NCI-H1092 (cell line): Measurements from ENCODE around the gene OSBPL6.
"Not testable (repeated sequence)": the region's sequence is repeated elsewhere in the genome, so short reads cannot be mapped to it uniquely, and the experiment has no call there.

Source experiments
- DNase-seq: peaks from one replicate; lab custom pipeline; 2025; lab: John Stamatoyannopoulos, UW

OSBPL6 gene

GRCh38 chr2:178403671-178404306, 209.5 kb downstream of the OSBPL6 start:
- DNase-seq, result no peak

- no peak for DNase-seq
Observed at GRCh38 chr2:178404368-178404767, 210.1 kb downstream of the OSBPL6 start.

GRCh38 chr2:178409261-178409660, 214.9 kb downstream of the OSBPL6 start:
- DNase-seq, result no peak

GRCh38 chr2:178412047-178412446, 217.7 kb downstream of the OSBPL6 start:
- no peak for DNase-seq

- DNase-seq, result not testable (repeated sequence)
Observed at GRCh38 chr2:178412453-178412852, 218.1 kb downstream of the OSBPL6 start.

- DNase-seq, result peak; percentile 46
Observed at GRCh38 chr2:178413472-178414265, 219.4 kb downstream of the OSBPL6 start.

GRCh38 chr2:178414266-178415247, 220.2 kb downstream of the OSBPL6 start:
- peak; percentile 85 for DNase-seq

- DNase-seq, result no peak
Observed at GRCh38 chr2:178415979-178416378, 221.7 kb downstream of the OSBPL6 start.

GRCh38 chr2:178417916-178418315, 223.6 kb downstream of the OSBPL6 start:
- no peak for DNase-seq

GRCh38 chr2:178418426-178418825, 224.1 kb downstream of the OSBPL6 start:
- DNase-seq, result no peak

GRCh38 chr2:178419123-178419522, 224.8 kb downstream of the OSBPL6 start:
- no peak for DNase-seq

GRCh38 chr2:178420463-178420999, 226.2 kb downstream of the OSBPL6 start:
- DNase-seq, result no peak

GRCh38 chr2:178422097-178422496, 227.8 kb downstream of the OSBPL6 start:
- DNase-seq, result no peak

GRCh38 chr2:178423746-178424145, 229.4 kb downstream of the OSBPL6 start:
- DNase-seq, result not testable (repeated sequence)

GRCh38 chr2:178425255-178425827, 231.0 kb downstream of the OSBPL6 start:
- DNase-seq, result no peak

- DNase-seq, result no peak
Observed at GRCh38 chr2:178426388-178426787, 232.1 kb downstream of the OSBPL6 start.

GRCh38 chr2:178427458-178427857, 233.1 kb downstream of the OSBPL6 start:
- DNase-seq, result no peak

GRCh38 chr2:178428396-178428806, 234.1 kb downstream of the OSBPL6 start:
- DNase-seq, result no peak

- DNase-seq, result no peak
Observed at GRCh38 chr2:178429336-178429735, 235.0 kb downstream of the OSBPL6 start.

GRCh38 chr2:178436662-178437061, 242.3 kb downstream of the OSBPL6 start:
- no peak for DNase-seq

- no peak for DNase-seq
Observed at GRCh38 chr2:178441426-178441825, 247.1 kb downstream of the OSBPL6 start.
